Right forelimb (tissue), 1 donor: ENCODE results near the gene EML6.

Experiments
- DNase-seq: peaks from one replicate; pipeline ENCODE4 v3.0.0-alpha.2; 2018

Gene EML6

DNA sequence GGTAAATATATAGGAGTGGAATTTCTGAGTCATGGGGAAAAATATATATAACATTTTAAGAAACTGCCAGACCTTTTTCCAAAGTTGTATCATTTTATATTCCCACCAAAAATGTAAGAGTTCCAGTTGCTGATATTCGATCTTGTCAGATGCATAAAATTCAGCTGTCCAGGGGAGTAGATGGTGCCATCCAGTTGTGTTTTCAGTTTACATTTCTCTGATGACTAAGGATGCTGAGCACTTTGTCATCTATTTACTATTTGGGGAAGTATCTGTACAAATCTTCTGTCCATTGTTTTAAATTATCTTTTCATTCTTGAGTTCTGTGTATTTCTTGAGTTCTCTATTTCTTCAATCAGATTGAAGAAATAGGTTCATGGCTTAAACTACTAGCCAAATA is 200.7 kb downstream of the EML6 start:
- no peak for DNase-seq

DNA sequence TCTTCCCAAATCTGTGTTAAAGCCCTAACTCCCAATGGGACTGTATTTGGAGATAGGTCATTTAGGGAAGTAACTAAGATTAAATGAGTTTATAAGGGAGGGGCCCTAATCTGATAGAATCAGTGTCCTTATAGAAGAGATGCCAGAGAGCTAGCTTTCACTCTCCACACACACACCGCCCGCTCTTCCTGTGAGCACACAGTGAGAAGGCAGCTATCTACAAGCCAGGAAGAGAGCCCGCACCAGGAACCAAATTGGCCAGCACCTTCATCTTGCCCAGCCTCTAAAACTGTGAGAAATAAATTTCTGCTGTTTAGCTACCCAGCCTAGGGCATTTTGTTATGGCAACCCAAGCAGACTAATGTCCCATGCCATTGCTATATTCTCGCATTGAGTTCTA is 201.6 kb downstream of the EML6 start:
- no peak for DNase-seq

DNA sequence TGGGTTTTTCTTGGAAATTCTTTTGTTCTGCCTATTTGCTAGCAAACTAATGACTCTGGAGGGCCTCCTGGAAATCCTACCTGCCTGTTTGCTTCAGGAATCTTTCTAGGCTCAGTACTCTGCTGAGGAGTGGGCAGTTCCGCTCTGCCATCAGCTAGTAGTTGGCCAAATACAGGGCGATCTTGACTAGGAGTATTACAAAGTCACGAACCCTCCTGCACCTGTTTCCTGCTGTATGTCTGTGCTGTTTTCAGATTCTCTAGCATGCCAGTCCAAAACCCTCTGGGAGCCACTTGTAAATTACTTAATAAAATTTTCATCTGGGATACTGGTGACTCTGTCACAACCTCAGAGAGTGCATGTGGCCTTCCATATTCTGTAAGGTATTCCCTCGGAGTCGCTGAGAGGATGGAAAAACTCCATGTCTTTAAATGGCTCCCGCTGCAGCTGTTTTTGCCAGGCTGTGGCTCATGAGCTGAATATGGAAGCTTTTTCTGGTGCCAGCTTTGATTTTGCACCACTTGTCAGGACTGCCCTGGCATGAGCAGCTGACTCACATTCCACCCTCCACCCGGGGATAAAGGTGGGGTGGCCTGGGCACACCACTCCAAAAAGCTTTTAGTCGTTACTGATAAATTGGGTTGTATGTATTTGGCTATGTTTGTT is 203.8 kb downstream of the EML6 start:
- DNase-seq, result no peak

DNA sequence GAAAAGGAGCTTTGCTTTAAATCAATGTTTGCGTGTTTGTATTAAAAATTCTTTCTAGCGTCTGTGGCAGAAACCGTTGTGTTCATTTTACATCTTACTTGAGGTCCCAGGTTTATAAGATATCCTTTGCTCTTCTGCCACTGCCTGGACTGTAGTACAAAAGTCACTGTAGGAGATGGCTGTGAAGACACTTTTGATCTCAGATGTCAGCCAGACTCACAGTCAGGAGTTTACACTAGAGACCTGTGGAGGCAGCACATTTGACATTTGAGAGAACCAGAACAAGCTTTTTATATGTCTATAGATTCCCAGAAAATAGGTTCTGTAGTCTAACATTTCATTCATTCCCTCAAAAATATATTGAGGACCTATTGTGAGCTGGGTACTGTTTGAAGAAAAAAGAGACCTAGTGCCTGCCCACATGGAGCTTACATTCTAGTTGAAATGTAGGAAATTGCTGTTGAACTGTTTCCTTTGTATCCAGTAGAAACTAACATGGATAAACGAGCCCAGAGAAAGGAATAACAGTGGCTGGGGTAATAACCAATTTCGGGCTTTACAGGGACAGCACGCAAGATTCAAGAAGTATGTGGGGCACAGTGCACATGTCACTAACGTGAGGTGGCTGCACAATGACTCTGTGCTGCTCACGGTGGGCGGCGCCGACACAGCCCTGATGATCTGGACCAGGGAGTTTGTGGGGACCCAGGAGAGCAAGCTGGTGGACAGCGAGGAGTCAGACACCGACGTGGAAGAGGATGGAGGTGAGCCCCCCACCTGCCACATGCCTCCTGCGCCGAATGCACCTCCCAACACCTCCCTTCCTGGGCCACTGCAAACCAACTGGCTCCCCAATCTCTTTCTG is 204.5 kb downstream of the EML6 start:
- no peak for DNase-seq

DNA sequence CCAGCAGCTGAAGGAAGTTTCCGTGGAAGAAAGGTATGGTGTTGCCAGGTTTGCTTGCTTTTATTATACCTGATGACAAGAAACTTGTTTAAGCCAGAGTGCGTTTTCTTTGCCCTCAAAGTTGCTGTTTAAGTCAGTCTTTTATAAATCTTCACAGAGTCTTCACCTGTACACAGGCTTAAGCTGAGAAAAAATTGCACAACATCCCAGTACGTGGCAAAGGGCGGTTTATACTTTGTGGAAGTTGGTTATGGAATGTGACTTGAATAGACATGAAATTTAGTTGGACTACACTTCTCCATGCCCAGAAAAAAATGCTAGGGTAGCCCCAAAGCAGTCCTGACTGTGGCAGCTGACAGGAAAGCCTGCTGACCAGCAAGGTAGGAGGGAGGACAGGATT is 205.3 kb downstream of the EML6 start:
- DNase-seq, result no peak

DNA sequence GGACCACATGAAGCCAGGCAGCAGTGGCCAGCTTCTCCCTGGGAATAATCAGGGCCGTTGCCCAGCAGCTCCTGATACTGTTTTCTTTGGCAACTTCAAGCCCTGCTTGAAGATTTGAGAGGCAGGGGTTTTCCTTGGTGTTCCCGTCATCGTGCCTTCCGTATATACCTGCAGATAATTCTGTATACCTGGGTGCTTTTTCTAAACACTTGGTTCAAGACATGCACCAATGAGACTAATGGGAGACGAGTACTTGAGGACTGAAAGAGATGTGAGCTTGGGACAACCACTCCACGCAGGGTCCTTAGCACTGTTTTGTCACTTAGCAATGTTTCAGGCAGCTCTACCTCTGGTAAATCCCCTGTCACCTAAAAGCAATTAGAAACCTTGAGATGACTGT is 208.0 kb downstream of the EML6 start:
- DNase-seq, result no peak

DNA sequence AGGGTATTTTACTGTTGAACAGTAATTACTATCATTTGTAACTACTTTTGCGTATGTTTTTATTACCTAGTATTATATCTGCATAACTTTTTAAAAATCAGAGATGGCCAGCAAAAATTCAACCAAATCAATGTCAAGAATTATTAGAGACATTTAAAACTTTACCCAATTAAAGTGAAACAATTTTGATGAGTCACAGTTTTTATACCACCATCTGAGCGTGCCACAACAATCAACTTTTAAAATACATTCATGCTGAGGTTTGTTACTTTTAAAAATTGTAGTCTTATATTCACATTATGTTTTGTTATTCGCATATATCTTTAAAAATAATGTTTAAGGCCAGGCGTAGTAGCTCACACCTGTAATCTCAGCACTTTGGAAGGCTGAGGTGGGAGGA is 211.9 kb downstream of the EML6 start:
- no peak for DNase-seq

DNA sequence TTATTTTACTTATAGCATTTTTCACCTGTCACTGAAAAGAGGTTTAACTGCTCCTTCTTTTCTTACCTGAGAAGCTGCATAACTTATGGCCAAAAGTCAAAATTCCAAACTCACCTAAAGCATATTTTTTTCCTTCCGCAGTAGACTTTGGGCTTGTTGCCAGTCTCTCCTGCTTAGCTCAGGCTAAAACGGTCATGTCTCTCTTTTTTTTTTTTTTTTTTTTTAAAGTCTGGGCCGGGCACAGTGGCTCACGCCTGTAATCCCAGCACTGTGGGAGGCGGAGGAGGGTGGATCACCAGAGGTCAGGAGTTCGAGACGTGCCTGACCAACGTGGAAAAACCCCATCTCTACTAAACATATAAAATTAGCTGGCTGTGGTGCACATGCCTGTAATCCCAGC is 213.3 kb downstream of the EML6 start:
- DNase-seq, result no peak

DNA sequence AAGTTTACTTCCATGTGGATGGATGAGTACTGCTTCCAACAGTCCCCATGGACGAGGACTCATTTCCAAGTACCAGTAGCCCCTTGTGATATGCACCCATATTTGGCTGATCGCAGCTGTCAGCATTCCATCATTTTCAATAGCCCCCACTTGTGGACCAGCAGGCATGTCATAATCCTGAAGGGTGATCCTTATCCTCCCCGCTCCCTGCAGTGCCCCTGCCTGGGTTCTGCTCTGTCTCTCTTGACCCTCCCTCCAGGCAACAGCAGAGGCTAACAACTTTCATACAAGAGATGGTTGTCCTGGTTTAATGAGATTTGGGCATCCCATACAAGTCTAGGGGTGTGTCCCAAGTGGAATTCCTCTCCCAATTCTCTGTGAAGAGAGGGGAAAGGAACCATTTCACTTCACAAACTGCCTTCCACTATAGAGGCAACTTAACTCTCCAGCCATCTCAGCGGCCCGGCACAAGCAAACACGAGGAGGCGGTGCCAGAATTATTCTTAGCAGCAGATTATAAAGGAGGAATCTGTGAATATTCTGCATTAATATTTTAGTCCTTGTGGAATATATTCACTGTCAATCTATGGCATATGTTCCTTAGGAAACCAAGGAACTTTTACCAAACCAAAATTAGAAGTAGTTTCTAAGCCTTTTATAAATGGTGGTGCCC is 216.1 kb downstream of the EML6 start:
- DNase-seq, result no peak

DNA sequence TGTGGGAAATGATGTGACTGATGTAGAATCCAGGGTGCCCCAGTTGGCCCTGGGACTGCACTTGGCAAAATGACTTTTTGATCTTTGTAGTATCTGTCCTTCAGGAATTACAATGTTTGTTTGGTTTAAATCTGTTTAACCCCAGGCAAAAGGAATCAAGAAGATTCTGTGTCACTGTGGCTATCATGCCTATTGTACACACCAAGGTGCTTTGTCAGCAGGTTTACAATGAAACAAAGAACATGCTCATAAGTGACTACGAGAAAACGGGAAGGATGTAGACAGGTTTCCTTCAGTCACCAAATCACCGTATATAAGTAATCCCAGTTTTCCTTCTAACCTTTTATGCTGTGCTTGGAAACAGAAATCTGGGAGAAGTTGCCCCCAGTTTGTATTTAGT is 217.3 kb downstream of the EML6 start:
- no peak for DNase-seq

DNA sequence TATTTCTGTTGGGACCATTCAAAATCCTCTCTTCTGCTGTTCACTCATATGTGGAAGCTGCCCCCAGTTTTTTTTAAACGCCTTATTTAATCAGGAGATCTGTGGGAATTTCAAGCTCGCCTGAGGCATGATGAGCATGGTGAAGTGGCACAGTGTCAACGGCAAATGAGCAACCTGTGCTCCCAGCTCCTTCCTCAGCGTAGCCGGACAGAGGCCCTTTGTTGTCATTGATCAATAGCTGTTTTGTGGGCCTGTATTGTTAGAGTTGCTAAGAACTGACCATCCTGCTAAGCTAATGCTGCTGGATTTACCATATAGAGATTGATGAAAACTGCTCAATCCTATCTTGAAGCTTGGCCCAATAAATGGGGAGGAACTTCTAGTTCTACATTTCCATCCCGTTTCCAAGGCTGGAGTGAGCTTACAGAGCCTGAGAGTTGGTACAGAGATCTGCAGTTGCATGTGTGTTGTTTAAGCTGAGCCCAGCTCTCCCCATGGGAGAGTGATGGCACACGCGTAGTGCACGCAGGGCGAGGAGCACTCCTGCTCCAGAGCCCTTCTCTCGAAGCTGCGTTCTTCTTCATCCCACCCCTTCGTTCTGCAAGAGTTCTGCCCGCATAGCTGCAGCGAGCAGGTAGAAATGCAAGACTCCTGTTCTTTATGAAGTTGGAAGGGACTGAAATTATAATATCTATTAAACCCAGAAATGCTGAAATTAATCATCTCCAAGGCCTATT is 218.0 kb downstream of the EML6 start:
- no peak for DNase-seq

DNA sequence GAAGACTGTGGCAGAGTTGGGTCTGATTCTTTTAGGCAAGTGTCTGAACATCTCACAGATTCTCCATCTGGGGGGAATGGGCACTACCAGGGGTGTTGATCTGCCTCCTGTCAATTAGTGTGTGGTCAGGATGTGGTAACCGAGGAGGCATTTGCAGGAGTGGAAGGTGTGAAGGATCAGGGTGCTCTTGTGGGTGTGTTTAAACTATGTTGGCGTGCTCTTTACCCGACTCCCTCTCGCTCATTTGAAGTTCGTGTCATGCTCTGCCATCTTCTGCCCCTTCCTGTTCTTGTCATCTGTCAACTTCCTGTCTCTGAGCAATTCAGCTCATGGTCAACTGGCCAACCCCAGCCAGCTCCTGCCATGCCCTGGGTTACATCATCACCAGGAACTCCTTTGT is 218.9 kb downstream of the EML6 start:
- no peak for DNase-seq

DNA sequence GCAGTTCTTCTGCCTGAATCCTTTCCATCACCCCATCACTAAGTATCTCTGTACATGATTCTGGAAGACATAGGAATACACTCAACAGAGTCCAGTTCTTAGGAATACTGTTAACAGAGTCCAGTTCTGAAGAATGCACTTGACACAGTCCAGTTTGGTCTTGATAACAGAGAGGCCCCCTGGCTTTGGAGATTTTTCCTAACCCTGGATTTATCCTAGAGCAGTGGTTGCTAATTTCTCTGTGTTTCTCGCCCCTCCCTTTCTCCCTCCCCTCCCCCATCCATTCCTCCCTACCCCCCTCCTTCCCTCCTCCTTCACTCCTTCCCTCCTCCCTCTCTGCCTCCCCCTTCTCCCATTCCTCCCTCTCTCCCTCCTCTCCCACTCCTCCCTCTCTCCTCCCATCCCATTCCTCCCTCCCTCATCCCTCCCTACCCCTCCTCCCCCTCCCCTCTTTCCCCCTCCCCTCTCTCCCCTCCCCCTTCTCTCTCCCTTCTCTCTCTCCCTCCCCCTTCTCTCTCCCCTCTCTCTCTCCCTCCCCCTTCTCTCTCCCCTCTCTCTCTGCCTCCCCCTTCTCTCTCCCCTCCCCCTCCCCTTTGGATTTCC is 221.4 kb downstream of the EML6 start:
- DNase-seq, result no peak

DNA sequence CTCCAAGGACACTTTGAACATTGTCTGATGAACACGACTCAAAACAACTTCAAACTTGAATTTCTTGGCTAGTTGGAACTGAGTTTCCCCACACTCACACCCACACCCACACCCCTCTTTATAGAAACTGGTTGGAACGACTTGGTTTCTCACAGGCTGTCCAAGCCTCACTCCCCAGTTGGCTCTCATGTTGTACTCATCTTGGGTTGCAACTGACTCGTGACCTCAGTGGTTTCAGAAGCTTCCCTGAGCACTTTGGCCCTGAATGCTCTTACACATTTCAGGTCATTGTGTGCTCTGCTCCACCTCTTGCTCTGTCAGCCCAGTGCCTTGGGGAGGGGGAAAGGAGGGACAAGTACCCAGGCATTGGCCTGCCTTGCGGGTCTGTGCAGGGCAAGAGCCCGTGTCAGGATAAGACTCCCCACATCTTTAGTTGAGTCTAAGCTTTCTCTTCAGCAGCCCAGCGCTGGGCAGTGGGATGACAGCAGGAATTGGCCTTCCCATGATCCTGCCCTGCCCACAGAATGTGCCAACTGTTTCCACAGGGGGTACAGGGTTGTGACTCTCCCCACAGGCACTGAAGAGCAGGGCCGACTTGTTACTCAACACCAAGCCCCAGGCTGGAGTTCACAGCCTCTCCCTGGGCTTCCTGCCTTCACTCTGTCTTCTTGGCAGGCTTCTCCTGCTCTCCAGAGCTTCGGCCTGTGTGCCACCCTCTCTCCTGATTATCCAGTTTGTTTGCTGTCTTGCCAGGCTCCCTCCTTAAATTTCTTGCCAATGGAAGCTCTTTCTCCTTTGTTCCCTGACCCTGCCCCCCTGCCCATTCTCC is 222.1 kb downstream of the EML6 start:
- no peak for DNase-seq

DNA sequence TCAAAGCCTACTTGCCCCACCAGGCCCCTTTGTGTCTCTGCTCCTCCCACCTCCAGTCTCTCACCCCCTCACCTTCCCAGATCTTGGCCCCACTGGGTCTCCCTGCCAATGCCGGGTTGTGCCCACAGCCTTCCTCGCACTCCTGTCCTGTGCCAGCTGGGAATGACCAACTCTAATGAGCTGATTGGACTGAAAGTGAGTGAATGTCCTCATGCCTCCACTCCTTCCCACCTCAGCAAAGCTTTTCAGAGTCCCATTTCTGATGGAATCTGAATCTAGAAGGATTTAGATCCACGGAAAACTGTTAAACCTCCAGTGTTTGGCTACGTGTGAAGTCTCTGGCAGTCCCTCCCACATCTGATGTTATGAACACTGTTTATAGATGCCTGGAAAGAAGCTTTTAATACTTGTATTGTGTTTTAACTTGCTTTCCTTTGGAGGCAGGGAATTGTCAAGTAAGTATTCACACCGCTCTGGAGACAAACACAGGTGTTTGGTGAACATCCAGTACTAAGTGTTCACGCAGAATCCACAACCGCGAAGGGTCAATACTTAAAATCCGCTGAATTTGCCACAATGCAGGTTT is 222.9 kb downstream of the EML6 start:
- DNase-seq, result no peak

DNA sequence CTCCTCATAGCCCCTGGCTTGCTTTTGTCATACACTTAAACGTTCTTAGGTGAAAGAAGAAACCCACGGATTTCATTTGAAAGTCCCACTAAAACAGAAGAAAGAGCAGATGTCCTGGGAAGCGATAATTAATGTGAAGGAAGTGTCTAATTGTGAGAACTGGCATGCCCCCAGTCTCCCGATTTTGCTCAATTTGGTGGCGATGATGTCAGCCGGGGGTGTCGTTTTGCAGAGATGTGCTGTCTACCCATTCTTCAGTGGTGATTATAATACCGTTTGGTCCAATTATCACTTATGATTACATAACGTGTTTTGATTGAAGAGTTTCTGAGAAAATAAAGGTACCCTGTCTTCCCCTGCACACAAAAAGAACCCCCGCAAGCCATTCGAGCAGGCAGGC is 223.7 kb downstream of the EML6 start:
- DNase-seq, result no peak

DNA sequence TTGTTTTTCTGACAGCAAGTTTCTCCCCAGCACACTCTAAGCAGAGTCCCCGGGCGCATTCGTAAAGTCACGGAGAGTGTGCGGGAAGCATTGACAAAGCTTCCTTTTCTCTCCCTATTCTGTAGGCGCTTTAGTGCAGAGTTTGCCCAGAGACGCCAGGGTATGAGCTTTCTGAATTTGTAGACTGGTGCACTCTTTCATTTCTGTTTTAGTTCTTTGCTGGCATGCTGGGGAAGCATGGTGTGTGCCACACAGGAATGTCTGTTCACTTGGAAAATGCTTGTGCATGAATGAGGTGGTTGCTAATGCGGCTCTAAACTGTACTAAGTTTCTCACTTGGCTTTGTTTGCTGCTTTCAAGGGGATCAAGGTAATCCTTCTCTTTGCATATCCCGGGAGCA is 224.2 kb downstream of the EML6 start:
- DNase-seq, result no peak

DNA sequence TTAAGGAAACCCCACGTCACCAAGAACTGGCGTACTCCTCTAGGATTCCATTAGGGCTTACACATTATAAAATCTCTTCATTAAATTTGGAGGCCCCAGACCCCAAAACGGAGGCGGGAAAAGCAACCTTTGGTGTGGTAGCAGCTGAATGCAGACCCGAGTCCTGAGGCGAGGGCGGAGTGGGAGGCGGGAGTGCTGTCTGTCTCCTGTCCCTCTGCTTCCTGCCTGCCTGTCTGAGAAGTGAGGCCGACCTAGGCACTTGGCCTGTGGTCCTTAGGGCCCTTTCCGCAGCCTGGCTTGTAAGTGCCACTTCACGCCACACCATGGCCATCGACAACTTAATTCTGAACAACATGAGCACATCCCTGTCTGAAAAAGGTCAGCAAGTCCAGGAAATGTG is 224.7 kb downstream of the EML6 start:
- no peak for DNase-seq

DNA sequence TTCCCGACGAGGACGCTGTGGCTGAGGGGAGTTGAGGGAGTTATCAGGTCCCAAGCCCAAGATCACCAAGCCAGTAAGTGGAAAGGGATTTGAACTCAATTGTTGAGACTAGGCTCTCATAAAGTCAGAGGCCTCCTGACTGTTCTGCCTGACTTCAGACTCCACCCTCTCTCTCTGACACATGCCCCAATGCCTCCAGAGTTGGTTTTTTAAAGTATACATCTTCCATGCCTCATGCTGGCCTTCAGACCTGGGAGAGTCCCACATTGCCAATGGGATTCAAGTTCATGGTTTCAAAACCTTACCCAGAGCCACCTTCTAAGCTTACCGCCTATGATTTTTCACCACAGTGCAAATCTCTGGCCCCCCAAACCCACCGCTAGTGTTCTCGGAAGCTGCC is 226.0 kb downstream of the EML6 start:
- no peak for DNase-seq

DNA sequence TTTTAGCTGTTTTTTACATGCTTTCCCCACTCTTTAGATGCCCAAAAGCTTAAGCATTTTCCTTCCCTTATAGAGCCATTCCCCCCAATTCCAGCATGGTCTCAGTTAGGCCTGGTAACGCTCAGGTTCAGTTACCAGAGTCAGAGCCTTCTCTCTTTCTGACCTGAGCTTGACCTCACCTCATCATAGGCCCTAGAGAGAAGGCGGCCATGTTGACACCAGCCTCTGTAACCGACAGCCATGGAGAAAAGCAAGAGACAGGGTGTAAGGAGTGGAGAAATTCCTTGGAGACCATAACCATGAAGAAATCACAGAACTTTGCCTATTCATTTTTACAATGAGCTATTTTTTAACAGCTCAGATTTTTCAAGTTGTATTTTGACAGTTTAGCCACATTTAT is 227.3 kb downstream of the EML6 start:
- DNase-seq, result no peak

DNA sequence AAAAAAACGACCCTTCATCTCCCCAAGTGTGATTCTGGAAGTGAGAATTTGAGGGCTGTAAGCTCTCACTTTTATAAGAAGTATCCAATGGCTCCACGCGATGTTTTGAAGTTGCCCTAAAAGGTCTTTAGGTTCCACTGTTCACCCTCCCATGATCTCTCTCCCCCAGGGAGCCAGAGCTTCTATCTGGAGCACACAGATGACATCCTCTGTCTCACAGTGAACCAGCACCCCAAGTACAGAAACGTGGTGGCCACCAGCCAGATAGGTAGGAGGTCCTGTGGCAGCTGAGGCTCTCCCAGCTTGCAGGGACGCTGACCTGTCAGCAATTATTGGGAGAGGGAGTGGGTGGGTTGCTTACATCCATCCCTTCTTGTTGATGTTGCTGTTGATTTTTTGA is 229.0 kb downstream of the EML6 start:
- no peak for DNase-seq
